MM.1S (cell line): ENCODE results near the gene BTBD9.
A peak's percentile ranks its signal among the peaks of the same experiment; 100 is the strongest.

ENCODE experiments used
- DNase-seq: peaks from one replicate; pipeline ENCODE4 v3.0.0-alpha.2; 2015
- H2AFZ ChIP-seq: fragments of 300-600 bp; sonication (generic); 2 replicates; pipeline ENCODE4 v1.6.0; 2016; ENCODE audit warnings: antibody characterized with exemption, low read length
- H3F3A ChIP-seq: fragments of 300-600 bp; sonication (generic); 2 replicates; pipeline ENCODE4 v1.6.1; 2016; ENCODE audit warnings: mild to moderate bottlenecking, antibody characterized with exemption, low read length, moderate library complexity, mixed read lengths; ENCODE audit not compliant: insufficient read depth
- H3K27ac ChIP-seq: fragments of 300-600 bp; sonication (generic); 2 replicates; pipeline ENCODE4 v1.5.1; 2016; ENCODE audit warnings: mild to moderate bottlenecking, low read length
- H3K27me3 ChIP-seq: fragments of 300-600 bp; sonication (generic); replicated peaks from 2 replicates; pipeline ENCODE4 v1.6.0; 2016; ENCODE audit warnings: low read length; ENCODE audit not compliant: insufficient read depth
- H3K36me3 ChIP-seq: fragments of 300-600 bp; sonication (generic); replicated peaks from 2 replicates; pipeline ENCODE4 v1.6.1; 2016; ENCODE audit warnings: mild to moderate bottlenecking, low read length, mixed read lengths; ENCODE audit not compliant: insufficient read depth
- H3K4me1 ChIP-seq: fragments of 300-600 bp; sonication (generic); 2 replicates; pipeline ENCODE4 v1.6.1; 2016; ENCODE audit warnings: low read length, mixed read lengths
- H3K4me2 ChIP-seq: fragments of 300-600 bp; sonication (generic); 2 replicates; pipeline ENCODE4 v1.6.0; 2016; ENCODE audit warnings: low read depth, low read length
- H3K4me3 ChIP-seq: fragments of 300-600 bp; sonication (generic); 2 replicates; pipeline ENCODE4 v1.5.1; 2016; ENCODE audit warnings: low read length, mixed read lengths
- H3K79me2 ChIP-seq: fragments of 300-600 bp; sonication (generic); 2 replicates; pipeline ENCODE4 v1.6.1; 2016; ENCODE audit warnings: mixed run types, low read length, mixed read lengths
- H3K9ac ChIP-seq: fragments of 300-600 bp; sonication (generic); 2 replicates; pipeline ENCODE4 v1.6.1; 2016; ENCODE audit warnings: low read length, mixed read lengths
- H3K9me2 ChIP-seq: fragments of 300-600 bp; sonication (generic); replicated peaks from 2 replicates; pipeline ENCODE4 v1.6.1; 2016; ENCODE audit warnings: mild to moderate bottlenecking, low read length, mixed read lengths; ENCODE audit not compliant: insufficient read depth
- H3K9me3 ChIP-seq: fragments of 300-600 bp; sonication (generic); replicated peaks from 2 replicates; pipeline ENCODE4 v1.6.1; 2016; ENCODE audit warnings: mild to moderate bottlenecking, low read length, mixed read lengths; ENCODE audit not compliant: insufficient read depth
- H4K20me1 ChIP-seq: fragments of 300-600 bp; sonication (generic); 2 replicates; pipeline ENCODE4 v1.6.1; 2016; ENCODE audit warnings: mild to moderate bottlenecking, low read length, moderate library complexity, mixed read lengths; ENCODE audit not compliant: insufficient read depth
- CTCF ChIP-seq: fragments of 300-600 bp; sonication (generic); IDR thresholded peaks from 2 replicates; pipeline ENCODE4 v1.5.1; 2016; ENCODE audit warnings: antibody characterized with exemption, low read length, mixed read lengths
- EZH2 ChIP-seq: fragments of 300-600 bp; sonication (generic); optimal IDR thresholded peaks from 2 replicates; pipeline ENCODE3; 2017; ENCODE audit warnings: low read depth, mild to moderate bottlenecking, antibody characterized with exemption, low read length, mixed read lengths
- EZH2phosphoT487 ChIP-seq: fragments of 300-600 bp; sonication (generic); IDR thresholded peaks from 2 replicates; pipeline ENCODE4 v1.6.1; 2018; ENCODE audit warnings: antibody characterized with exemption, low read length

BTBD9 gene

DNA sequence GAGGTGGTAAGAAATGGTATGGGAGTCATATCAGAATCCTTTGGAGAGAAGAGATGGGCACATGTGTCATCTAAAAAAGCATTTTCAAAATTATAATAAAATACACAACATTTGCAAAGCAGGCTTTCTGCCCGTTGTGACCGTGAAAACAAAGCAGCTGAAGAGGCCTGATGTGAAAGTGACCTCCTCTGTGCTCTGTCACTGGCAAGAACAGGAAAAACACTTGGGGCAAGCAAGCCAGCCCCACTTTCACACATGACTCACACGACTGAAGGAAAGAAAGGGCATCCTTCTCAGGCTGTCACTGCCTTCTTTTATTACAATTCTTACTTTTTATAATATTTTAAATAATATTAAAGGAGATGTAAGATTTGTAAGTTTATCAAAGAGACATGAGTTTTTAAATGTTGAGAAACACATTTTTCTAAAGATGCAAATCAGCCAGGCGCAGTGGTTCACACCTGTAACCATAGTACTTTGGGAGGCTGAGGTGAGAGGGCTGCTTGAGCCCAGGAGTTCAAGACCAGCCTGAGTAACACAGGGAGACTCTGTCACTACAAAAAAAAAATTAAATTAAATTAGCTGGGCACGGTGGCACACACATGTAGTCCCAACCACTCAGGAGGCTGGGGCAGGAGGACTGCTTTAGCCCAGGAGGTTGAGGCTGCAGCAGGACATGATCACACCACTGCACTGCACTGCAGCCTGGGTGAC is 143.7 kb downstream of the BTBD9 start:
- H3K4me1 ChIP-seq = no peaks in the 10 kb centered on the region
- H4K20me1 ChIP-seq = no peaks in the 10 kb centered on the region
- no peaks in the 10 kb centered on the region for H3K27me3 ChIP-seq
- H3K9me3 ChIP-seq = no peaks in the 10 kb centered on the region
- H2AFZ ChIP-seq = no peak overlapping the region
- H3K4me3 ChIP-seq = no peak overlapping the region
- no peaks in the 10 kb centered on the region for H3F3A ChIP-seq
- H3K9ac ChIP-seq = no peak overlapping the region
- no peaks in the 10 kb centered on the region for H3K79me2 ChIP-seq
- no peaks in the 10 kb centered on the region for H3K36me3 ChIP-seq
- no peak overlapping the region for H3K27ac ChIP-seq
- H3K4me2 ChIP-seq = no peak overlapping the region
- TF ChIP-seq EZH2 = no peak
- TF ChIP-seq EZH2phosphoT487 = no peak
- TF ChIP-seq CTCF = no peak
- H3K9me2 ChIP-seq = no peaks in the 10 kb centered on the region
- DNase-seq = peak; percentile 36

DNA sequence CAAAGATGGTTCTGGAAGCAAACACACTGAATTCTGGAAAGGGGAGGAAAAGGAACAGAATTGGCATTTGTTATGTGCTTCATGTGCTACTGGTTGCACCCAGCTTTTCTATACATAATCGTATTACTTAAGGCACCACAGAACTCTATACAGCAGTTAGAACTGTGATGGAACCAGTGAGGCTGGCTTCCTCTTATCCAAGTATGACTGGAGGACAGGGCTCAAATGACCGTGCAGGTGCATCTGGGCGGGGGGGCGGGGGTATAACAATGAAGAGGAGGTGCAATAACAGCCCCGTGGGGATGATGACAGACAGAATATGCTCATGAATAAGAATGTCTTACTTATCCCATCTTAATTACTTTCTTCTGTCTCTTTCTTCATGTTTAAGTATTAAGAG is 144.2 kb downstream of the BTBD9 start:
- Histone ChIP-seq H4K20me1 (no peaks in the 10 kb centered on the region), H3K4me2 (no peak overlapping the region), H2AFZ (no peak overlapping the region), H3K36me3 (no peaks in the 10 kb centered on the region), H3K79me2 (no peaks in the 10 kb centered on the region), H3K9me2 (no peaks in the 10 kb centered on the region), H3K9me3 (no peaks in the 10 kb centered on the region), H3F3A (no peaks in the 10 kb centered on the region), H3K9ac (no peak overlapping the region), H3K27ac (no peak overlapping the region), H3K4me1 (no peaks in the 10 kb centered on the region), H3K27me3 (no peaks in the 10 kb centered on the region), H3K4me3 (no peak overlapping the region)
- DNase-seq = no peak
- TF ChIP-seq EZH2phosphoT487 = no peak
- TF ChIP-seq CTCF = no peak
- TF ChIP-seq EZH2 = no peak

- H3K9me3 ChIP-seq = no peaks in the 10 kb centered on the region
- no peaks in the 10 kb centered on the region for H3F3A ChIP-seq
- H3K36me3 ChIP-seq = no peaks in the 10 kb centered on the region
- no peak overlapping the region for H3K4me2 ChIP-seq
- TF ChIP-seq EZH2 (no peak), CTCF (peak; percentile 86)
- H3K27ac ChIP-seq = no peak overlapping the region
- H3K4me1 ChIP-seq = no peaks in the 10 kb centered on the region
- no peaks in the 10 kb centered on the region for H3K9me2 ChIP-seq
- DNase-seq = peak; percentile 66
- no peak overlapping the region for H3K4me3 ChIP-seq
- no peaks in the 10 kb centered on the region for H4K20me1 ChIP-seq
- H3K9ac ChIP-seq = no peak overlapping the region
- no peak overlapping the region for H2AFZ ChIP-seq
- no peaks in the 10 kb centered on the region for H3K79me2 ChIP-seq
- H3K27me3 ChIP-seq = no peaks in the 10 kb centered on the region
These were observed 145.7 kb downstream of the BTBD9 start for GRCh38 chr6:38493931-38494547.
